SKM-1 (cell line): ENCODE data around the gene EHD1.

Experiments
- DNase-seq: peaks from one replicate; lab custom pipeline; 2025; ENCODE audit not compliant: unreplicated experiment; lab: John Stamatoyannopoulos, UW

The EHD1 gene

DNA sequence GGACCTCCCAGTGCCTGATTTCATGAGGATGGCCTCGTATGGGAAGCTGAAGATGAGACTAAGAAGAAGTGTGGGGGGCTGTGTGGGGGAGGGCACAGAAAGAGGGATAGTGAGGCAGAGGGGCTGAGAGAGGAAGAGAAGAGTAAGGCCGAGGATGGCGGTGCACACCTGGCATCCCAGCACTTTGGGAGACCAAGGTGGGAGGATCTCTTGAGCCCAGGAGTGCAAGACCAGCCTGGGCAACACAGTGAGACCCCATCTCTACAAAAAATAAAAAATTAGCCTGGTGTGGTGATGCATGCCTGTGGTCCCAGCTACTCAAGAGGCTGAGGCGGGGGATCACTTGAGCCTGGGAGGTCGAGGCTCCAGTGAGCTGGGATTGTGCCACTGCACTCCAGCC lies 13.5 kb upstream of the EHD1 start:
- DNase-seq, result no peak

DNA sequence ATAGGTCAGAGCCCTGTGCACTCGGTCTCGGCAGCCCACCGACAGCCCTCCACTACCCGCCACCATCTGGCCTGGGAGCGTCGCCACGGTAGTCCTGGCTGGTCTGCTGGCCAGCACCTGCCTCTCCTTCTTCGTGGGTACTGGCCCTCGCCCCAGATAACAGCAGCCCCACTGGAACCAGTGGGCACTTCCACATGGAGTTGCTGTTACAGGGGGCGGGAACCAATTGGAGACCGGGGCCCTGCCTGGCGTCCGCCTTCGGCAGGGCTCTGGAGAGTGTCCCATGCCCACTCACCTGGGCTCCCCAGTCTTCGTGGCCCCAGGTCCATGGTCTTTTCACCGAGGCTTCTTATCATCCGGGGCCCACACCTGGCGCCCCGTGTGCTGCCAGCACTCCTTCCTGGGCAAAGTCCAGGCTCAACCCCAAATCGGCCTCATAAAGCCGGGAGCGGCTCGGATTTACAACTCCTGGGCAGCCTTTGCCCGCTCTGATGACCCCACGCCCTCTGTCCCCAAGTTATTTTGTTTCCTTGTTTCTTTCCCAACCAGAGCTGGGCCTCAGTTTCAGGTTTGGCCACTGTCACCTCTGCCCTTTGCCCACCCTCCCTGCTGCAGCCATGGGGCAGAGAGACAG lies 12.9 kb upstream of the EHD1 start:
- no peak for DNase-seq

DNA sequence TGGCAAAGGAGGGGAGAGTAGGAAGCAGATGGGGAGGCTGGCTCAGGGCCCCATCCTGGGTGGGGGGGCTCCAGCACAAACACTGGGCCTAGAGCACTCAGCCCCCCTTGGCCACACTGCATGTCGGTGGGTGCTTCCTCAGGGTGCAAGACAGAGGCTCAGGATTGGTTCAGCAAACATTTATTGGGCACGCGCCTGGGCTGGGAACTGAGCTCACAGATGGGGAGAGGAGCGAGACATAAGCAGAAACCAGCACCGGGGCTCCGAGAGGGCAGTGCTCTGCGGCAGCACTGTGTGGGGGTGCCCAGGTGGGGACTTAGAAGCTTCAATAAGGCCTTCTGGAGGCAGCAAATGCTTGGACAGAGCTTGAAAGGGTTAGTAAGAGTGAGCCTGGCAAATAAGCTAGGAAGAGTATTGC lies 12.1 kb upstream of the EHD1 start:
- no peak for DNase-seq

DNA sequence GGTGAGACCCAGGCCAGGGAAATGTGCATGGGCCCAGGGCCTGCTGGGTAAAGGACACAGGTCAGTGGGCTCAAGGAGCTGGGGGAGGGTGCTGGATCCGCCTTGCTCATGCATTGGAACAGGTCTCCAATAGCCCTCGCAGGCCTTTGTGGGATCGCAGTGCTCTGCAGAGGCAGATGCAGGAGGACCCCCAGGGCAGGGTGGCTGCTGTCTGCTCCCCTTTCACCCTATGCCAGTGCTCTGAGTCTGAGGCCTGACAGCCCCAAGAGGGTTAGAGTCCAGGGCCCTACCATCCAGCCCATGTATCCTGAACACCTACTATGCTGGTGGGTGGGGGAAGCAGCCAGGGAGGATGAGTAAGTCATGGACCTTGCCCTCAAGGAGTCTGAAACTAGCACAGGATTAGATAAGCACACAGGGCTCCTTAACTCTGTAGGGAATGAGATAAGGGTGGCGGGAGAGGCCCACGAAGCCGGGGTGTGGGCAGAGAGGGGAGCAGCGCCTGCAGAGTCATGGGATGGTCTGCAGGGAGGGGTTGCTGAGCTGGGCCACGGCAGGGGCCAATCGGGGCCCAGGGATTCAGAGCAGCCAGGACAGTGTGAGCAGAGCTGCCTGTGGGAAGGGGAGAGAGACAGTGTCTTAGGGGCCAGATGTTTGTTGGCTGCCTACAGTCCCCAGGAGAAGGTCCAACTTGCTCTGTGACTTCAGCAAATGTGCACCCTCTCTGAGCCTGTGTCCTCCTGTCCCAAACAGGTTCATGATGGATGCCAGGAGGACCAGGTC lies 10.5 kb upstream of the EHD1 start:
- no peak for DNase-seq

DNA sequence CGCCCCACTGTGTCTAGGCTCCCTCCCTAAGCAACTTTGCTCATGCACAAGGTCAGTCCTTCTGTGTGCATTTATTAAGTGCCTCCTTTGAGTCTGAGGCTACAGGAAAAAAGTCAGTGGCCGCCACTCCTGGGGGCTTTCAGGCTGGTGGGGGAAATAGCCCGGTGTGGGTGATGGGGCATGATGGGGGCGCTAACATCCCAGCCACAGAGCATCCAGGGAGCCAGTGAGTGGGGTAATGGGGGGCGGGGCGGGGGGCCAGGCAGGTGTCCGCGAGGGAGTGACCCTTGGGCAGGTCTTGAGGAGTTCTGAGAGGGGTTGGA lies 9.9 kb upstream of the EHD1 start:
- no peak for DNase-seq

DNA sequence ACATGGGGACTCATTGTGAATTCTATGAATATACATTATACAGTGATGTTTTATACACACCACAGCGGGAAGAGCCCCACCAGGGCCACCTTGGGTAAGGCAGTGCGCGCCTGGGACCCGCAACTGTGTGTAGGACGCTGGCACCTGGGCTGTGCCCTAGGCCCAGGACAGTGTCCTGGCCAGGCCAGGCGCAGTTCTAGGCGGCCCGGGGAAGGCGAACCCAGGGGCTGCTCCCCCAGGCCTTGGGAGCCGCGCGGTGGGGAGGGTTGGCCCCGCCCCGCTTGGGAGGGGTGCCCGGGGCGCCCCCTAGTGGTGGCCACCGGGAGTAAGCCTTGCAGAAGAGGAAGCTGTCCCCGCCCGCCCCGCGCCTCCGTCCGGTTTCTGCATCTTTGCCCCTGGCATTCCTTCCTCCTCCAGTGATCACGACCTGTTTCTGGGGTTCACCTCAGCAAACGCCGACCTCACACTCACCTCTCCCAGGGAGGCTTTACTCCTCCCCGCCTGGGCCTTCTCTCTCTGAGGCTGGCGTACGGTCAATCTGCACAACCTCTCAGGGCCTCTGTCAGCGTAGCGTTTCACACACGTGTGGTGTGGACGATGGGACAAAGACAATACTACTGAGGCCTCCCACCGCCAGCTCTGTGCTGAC lies 9.5 kb upstream of the EHD1 start:
- peak; percentile 58 for DNase-seq

DNA sequence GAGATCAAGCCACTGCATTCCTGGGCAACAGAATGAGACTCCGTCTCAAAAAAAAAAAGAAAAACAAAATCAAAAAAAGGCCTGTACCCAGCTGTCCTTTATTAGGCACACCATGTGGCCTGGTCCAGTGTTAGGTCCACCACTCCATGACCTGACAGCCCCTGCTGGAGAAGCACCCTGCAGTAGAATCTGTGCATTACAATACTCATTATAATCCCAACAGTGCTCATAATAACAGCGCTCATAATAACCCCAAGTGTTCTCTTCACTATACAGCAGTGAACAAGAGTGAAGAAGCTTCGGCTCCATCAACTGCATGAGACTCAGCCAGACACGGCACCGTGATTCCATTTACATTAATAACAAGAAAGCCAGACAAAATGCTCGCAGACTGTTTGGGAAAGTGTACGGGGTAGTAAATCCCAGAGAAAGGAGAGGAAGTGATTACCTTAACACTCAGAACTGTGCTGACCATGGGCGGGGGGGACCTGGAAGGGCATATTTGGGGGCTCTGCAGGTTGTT lies 8.9 kb upstream of the EHD1 start:
- no peak for DNase-seq

DNA sequence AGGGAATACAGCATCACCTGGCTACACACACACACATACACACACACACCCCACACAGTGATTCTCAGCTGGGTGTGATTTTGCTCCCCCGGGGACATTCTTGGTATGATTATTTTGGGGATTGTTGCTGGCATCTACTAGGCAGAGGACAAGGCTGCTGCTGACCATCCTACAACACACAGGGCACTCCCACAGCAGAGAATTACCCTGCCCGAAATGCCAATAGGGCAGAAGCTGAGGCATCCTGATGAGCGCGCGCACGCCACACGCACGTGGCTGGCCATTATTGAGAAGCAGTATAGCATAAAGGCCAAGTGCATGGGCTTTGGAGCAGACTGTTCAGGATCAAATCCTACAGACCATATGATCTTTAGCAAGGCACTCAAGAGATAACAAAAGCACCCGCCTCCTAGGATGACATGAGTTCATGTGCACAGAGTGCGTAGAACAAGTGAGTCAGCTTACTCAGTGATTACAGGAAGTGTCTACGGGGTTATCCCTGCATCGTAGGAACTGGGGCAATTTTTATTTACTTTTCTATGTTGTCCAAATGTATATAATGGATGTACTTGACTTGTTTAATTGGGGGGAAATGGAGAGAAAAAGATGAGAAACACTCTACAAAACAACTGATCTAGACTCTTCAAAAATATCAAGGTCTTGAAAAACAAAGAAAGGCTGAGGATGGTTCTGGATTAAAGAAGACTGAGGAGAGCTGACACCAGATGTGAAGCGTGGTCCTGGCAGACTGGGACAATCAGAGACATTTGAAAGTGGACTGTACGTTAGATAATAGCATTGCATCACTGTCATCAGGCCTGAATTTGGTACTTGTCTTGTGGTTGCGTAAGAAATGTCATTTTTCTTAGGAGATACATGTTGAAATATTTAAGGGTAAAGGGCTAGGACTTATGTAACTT lies 7.2 kb upstream of the EHD1 start:
- peak; percentile 89 for DNase-seq

DNA sequence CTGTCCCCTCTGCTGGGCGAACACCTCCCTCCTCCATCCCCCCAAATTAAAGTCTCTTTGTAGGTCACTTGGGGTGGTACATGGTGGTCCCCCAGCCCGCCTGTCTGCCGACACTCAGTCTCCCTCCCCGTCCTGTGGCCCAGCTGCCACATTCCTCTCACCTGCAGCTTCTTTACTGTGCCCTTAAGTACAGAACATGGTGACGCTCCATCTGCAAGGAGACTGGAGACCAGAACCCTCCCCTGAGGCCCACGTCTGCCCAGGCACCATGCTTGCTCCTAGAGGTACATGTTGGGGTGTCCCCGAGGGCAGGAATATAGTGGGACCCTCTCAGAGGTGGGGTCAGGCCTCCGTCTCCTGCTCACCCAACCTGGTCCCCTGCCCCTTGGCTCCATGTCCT lies 5.6 kb upstream of the EHD1 start:
- no peak for DNase-seq

DNA sequence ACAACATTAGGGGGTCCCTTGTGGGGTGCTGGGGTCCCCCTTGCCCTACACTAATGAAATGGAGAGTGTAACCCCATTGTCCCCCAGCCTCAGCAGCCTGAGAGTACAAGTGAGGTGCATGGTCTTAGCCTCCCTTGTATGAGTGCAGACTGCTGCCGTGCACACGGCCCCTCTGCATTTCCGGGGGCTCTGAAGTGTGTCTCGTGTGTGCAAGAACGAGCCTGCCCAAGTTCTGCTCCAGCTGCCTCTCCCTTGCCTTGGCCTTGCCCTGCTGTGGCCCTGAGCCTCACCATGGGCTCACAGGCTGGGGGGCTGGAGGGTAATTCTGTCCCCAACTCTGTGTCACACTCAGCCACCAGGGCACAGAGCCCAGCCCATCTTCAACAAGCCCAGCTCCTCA lies 5.2 kb upstream of the EHD1 start:
- no peak for DNase-seq

DNA sequence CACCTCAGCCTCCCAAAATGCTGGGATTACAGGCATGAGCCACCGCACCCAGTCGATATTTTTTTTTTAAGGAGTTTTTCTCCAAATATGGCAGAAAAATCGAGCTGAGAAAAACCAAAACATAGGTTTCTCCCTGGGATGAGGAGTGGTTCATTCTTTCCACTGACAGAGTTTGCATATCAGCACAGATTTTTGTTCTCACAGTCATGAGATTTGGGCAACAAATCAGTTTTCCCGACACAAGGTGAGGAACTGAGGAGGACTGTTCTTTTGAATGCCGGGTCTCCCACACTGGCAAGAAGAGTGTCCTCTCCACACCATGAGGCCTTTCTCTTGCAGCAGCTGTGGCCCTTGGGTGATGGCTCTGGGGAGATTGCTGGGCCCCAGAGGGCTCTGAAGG lies 3.8 kb upstream of the EHD1 start:
- DNase-seq, result no peak

DNA sequence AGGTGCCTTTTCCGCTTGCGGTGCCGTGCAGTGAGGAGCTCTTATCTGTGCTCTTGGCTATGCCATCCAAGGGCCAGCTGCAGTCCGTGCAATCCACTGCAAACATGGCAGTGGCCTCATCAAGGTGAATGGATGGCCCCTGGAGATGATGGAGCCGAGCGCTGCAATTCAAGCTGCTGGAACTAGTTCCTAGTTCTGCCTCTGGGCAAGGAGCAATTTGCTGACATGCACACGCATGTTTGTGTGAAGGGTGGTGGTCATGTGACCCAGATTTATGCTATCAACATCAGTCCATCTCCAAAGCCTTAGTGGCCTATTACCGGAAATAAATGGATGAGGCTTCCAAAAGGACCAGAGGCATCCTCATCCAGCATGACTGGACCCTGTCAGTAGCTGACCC lies 3.1 kb upstream of the EHD1 start:
- no peak for DNase-seq

DNA sequence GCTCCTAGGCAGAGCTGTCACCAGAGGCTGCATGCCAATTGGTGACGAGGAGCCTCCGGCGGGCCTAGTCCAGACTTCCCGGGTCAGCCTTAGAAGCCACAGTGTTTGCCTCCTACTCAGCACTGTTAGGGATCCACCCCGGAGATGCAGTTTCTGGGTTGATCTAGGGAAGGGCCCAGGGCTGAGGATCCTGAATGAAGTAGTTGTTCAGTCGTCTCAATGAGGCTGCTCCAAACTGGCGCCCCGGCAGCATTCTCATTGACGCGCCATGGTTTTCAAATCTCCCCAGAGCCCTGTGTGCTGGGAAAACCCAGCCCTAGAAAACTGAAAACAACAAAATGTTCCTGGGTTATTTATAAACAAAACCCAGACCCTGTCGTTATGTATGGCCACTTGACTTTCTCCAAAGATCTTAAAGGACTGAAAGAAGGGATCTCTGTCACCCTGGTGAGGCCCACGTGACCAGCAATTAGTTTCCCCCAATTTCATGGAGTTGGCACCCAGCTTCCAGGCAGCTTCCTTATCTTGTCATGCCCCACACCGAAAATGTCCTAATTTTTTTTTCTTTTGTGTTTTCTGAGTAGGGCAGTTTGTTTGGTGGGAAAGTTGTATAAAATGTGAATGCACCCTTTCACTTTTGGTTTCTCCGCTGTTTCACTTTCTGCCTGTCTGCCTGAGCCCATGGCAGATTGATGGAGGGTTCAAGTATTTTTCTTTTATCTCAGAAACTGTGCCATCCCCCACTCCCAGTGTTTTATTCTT lies 2.0 kb upstream of the EHD1 start:
- DNase-seq, result no peak

DNA sequence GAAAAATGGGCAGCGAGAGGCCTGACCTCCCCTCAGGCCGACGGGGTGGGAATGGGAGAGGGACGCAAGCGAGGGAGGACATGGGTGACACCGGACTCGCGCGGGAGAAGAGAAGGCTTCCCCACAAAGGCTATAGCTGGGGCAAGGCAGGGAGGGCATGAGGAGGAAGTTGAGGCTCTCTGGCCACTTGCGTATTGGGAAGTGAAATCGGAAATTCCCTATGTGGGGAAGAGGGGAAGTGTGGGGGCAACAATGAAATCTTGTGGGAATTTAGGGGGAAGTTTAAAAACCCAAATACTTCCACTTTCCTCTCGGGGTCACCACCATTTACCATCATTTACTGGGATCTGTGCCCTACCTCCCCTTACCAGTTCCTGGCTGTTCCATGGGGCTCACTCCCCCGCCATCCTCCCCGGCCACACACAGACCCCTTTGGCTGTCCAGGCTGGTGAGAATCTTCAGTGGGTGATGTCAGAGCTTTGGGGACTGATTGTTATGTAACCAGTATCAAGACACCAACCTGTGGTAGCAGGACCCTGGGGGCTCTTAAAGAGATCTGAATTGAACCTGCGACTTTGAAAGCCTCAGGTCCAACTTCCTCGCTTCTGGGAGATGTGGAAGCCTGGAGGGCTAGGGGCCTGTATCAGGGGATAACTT lies 951 bp upstream of the EHD1 start:
- peak; percentile 47 for DNase-seq

DNA sequence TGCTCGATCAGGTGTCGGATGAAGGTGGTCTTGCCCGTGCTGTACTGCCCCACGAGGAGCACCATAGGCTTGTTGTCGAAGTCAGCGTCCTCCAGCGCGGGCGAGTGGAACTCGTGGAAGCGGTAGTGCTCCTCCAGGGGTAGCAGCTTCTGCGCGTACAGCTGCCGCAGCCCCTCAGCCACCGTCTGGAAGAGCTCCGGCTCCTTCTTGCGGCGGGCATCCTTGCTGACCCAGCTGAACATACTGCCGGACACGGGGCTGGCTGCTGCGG lies 263 bp downstream of the EHD1 start:
- DNase-seq, result no peak

DNA sequence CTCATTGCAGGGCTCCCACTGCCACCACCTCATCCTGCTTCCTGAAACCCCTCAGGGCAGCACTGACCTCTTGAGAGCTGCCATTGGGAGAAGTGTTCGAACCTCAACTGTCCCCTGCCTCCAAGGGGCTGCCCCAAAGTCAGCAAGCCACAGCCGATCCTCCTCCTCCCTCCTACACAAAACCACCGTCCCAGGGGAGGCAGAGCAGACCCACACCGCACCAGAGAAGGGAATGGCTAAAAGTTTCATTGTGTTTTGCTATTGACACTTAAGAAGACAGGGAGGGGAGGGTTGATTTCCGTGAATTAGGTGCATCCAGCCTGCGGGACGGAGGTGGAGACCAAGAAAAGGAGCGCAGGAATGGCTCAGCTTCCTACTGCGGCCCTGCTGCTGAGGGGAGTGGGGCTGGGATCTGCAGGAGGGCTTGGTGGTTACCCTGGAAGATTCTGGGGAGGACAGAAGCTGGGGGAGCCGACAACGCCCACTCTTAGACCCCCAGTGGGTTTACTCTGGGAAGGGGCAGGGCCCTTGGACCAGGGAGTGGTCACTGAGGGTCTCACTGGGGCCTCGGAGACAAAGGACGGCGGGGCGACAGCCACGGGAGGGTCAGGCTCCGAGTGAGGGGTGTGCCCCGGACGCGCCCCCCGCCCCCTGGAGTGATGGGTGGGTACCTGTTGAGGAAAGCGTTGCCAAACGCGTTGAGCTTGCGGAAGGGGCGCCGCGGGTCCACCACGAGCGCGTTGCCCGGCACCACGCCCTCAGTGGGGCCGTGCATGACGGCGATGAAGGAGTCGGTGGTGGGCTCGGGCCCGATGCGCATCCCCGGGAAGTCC lies 815 bp downstream of the EHD1 start:
- DNase-seq, result no peak

DNA sequence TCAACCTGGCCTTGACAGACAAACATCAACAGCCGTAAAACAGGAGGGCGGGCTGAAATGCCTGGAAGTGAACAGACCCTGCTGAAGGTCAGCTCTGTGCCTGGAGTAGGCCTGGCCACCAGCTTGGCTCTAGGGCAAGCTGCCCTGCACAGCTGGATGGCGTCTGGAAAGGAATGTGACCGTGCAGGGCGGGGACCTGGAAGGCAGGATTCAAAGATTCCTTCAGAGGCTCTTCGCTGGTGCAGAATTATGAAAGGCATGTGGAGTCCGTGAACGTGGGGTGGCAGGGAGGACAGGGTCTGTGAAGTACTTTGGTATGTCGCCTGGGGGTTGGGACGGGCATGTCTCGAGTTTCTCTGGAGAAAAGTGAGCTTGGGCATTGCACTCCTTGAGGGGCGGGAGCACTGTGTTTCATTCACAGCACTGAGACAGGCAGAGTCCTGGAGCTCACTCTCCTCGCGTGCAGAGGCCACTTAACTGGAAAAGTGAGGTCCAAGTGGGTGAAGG lies 1.5 kb downstream of the EHD1 start:
- no peak for DNase-seq

DNA sequence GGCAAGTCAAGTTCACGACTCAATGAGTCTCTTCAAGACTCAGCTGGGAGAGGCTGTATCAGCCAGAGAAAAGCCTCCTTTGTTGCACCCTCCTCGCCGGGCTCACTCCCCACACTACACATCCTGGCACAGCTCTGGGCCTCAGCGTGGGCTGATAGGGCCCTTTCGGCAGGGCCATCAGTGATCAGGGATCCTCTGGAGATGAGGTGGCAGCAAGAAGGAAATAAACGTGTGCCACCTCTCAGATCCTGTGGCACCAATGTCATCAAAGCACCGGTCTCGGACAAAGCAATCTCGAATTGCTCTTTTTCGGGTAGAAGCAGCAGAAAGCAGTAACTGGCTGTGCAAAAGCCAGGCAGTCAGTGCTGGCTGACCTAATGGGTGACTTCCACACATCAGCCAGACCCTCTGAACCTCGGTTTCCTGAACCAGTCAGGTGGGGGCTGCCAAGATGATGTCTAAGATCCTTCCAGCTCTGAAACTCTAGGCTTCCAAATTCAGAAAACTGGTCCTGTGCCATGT lies 2.1 kb downstream of the EHD1 start:
- no peak for DNase-seq
